RWPE1 (cell line): ENCODE measurements around the gene CTNNA2.

Experiments
- CTCF ChIA-PET: fragments of 350-600 bp; sonication (Branson Sonifier 250); formaldehyde crosslinking; extraction: SDS; loops from one replicate; lab custom pipeline; 2021; lab: Yijun Ruan, JAX
- POLR2A ChIA-PET: fragments of 400-600 bp; formaldehyde crosslinking; extraction: SDS; loops from one replicate; lab custom pipeline; 2020; ENCODE audit warnings: antibody characterized with exemption; ENCODE audit not compliant: low non-redundant PET; lab: Yijun Ruan, JAX
- DNase-seq: peaks from one replicate; pipeline ENCODE4 v3.0.0; 2012; ENCODE audit warnings: low spot score
- H3K27ac ChIP-seq: fragments of 450-650 bp; 2 replicates; pipeline ENCODE4 v1.5.1; 2017
- TF ChIP-seq, protein P1 (sequence below): fragments of 450-650 bp; conservative IDR thresholded peaks from 2 replicates; pipeline ENCODE4 v1.5.1; 2017; ENCODE audit warnings: low read depth, mild to moderate bottlenecking

Gene CTNNA2

DNA sequence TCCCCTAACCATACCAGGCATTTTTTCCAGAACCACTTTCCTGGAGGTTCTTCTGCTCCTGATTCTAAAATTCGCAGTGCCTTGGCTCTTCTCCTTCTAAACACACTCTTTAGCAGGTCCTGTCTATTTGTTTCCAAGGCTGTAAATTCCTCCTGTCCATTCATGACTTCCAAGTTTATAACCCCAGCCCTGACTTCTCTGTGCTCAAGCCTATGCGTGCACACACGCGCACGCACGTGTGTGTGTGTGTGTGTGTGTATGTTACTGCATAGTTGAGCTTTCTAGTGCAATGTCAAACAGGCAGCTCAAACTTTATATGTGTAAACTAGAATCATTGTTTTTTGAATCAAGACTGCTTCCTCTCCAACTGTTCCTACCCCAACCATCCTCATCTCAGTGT is 454.0 kb downstream of the CTNNA2 start:
- ChIA-PET CTCF (no interaction called here), POLR2A (no interaction called here)
- TF ChIP-seq, protein P1, sequence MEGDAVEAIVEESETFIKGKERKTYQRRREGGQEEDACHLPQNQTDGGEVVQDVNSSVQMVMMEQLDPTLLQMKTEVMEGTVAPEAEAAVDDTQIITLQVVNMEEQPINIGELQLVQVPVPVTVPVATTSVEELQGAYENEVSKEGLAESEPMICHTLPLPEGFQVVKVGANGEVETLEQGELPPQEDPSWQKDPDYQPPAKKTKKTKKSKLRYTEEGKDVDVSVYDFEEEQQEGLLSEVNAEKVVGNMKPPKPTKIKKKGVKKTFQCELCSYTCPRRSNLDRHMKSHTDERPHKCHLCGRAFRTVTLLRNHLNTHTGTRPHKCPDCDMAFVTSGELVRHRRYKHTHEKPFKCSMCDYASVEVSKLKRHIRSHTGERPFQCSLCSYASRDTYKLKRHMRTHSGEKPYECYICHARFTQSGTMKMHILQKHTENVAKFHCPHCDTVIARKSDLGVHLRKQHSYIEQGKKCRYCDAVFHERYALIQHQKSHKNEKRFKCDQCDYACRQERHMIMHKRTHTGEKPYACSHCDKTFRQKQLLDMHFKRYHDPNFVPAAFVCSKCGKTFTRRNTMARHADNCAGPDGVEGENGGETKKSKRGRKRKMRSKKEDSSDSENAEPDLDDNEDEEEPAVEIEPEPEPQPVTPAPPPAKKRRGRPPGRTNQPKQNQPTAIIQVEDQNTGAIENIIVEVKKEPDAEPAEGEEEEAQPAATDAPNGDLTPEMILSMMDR = no peak
- no peak overlapping the region for H3K27ac ChIP-seq
- no peak for DNase-seq

DNA sequence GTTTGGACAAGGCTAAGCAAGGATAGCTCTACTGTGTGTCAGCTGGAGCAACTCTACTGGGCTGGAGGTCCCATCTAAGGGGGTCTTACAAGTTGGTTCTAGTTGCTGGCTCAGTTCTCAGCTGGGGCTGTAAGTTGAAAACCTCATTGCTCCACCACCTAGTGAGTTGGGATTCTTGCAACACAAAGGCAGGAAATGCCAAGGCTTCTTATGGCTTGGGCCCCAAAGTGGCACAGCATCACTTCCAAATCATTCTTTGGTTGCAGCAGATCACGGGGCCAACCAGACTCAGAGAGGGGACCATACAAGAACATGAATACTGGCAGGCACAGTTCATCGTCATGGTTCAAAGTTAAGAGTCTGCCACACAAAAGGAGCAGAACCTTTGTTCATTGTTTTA is 459.0 kb downstream of the CTNNA2 start:
- DNase-seq = no peak
- H3K27ac ChIP-seq = no peak overlapping the region
- POLR2A ChIA-PET = no interaction called here
- TF ChIP-seq, protein P1 = no peak
- CTCF ChIA-PET = no interaction called here

DNA sequence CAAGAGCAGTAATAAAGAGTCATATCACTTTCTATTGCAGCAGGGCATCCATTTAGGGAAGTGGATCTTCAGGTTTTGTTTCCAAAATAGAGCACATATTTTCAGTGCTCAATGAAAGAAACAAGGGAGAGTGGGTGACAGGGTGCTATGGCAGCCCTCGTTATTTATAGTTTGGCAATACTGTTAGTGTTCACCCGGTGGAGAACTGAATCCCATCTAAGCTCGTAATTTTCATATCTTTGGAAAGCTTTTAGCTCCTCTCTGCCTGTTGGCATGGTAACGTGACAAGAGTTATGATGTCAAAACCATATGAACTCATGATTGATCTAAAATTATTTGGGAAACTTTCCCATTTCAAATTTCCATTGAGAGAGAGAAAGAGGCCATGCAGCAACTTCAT is 459.8 kb downstream of the CTNNA2 start:
- CTCF ChIA-PET = no interaction called here
- POLR2A ChIA-PET = no interaction called here
- no peak for DNase-seq
- H3K27ac ChIP-seq = no peak overlapping the region
- TF ChIP-seq, protein P1 = no peak

DNA sequence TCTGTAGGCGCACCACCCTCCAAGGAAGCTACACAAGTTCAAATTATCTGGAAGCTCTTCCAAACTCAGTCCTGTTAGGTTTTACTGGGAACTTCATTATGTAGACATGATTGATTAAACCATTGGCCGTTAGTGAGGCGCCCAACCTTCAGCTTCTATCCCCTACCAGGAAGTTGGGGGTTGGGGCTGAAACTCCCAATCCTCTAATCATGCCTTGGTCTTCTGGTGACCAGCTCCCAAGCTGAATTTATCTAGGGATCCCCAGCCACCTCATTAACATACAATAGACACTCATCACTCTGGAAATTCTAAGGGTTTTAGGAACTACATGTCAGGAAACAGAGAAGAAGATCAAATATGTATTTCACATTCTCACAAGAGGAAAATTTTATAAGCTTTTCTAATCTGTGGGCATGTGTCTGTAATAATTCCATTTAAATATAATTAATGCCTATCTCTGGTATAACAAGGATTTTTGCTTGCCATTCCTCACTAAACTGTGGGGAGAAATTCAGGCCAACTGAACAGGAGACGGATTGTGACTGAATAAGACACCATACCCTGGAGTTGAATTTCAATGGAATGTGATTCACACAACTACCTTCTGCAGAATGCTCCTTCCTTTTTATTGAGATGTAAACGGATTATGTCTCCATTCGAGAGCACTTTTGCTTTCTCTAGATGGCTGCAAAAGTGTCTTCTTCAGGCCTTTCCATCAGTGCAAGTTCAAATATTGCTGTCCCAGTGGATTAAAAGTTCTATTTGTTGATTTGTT is 463.1 kb downstream of the CTNNA2 start:
- DNase-seq = no peak
- TF ChIP-seq, protein P1 = no peak
- CTCF ChIA-PET = no interaction called here
- no peak overlapping the region for H3K27ac ChIP-seq
- POLR2A ChIA-PET = interaction anchor here (0.7 kb wide), 1 partner anchor 1828 kb away, joined by 4 read pairs; no protein-coding TSS in a partner anchor

DNA sequence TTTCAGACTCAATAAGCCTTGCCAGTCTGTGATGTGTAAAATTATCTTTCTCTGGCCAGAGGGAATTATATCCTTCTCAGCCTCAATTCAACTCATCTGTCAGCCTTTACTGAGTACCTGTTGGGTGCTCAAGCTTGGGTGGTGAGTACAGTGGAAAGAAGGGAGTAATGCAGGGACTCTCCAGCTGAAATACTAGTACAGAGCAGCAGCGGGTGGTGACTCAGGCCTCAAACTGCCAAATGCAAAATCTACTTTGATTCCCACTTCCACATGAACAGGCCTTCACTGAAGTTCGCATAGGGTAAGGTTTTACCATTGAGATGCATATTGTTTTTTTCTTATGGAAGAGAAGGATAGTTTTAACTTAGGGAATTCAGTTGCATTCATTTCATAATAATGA is 464.9 kb downstream of the CTNNA2 start:
- ChIA-PET CTCF (interaction anchor here (0.7 kb wide), 1 partner anchor 9 kb away, joined by 3 read pairs; no protein-coding TSS in a partner anchor), POLR2A (no interaction called here)
- DNase-seq = no peak
- TF ChIP-seq, protein P1 = no peak
- H3K27ac ChIP-seq = no peak overlapping the region

DNA sequence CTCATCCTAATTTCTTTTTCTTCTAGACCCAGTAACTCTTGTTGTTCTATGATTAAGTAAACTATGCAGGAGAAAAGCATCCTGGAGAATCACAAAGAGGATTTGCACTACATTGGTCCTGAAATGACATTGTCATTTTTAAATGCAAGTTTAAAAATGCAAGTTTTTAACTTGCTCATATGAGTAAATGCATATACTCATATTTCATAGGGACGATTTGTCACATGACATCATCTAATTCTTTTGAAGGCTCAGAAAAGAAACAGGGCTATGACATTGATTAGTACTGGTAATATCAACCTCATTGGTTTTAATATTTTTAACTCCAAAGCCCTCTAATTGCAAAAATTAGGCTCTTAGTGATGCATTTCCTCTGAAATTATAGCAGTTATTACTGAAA is 467.3 kb downstream of the CTNNA2 start:
- DNase-seq = no peak
- POLR2A ChIA-PET = no interaction called here
- CTCF ChIA-PET = no interaction called here
- H3K27ac ChIP-seq = no peak overlapping the region
- TF ChIP-seq, protein P1 = no peak
